Endodermal cell (in vitro differentiated cells): ENCODE results near the gene MUC15. TPM values are rescaled to one million over a fixed set of nuclear protein-coding genes. Genes with fewer than 3 reads are reported as not detected.
A peak's percentile ranks its signal among the peaks of the same experiment; 100 is the strongest.

Experiments used
- DNase-seq: peaks from one replicate; pipeline ENCODE4 v3.0.0-alpha.2; 2017
- H3K27ac ChIP-seq: 2 replicates; pipeline ENCODE4 v1.5.1; 2013; ENCODE audit warnings: mild to moderate bottlenecking, low read depth, low read length, moderate library complexity
- H3K27me3 ChIP-seq: 2 replicates; pipeline ENCODE4 v1.6.1; 2013; ENCODE audit warnings: mild to moderate bottlenecking, low read length, moderate library complexity; ENCODE audit not compliant: insufficient read depth, control insufficient read depth, poor library complexity, severe bottlenecking
- H3K36me3 ChIP-seq: 2 replicates; pipeline ENCODE4 v1.7.0; 2013; ENCODE audit warnings: mild to moderate bottlenecking, low read length, moderate library complexity; ENCODE audit not compliant: control insufficient read depth, insufficient read depth
- H3K4me1 ChIP-seq: one replicate; pipeline ENCODE4 v1.7.0; 2013; ENCODE audit warnings: low read length; ENCODE audit not compliant: control insufficient read depth, insufficient read depth
- H3K4me3 ChIP-seq: 2 replicates; pipeline ENCODE4 v1.5.1; 2013; ENCODE audit warnings: mild to moderate bottlenecking, low read length, moderate library complexity
- H3K9ac ChIP-seq: 2 replicates; pipeline ENCODE4 v1.6.1; 2013; ENCODE audit warnings: mild to moderate bottlenecking, low read length, moderate library complexity; ENCODE audit not compliant: poor library complexity, severe bottlenecking; ENCODE audit errors: extremely low read depth
- H3K9me3 ChIP-seq: 2 replicates; pipeline ENCODE4 v1.6.1; 2013; ENCODE audit warnings: mild to moderate bottlenecking, low read length, moderate library complexity; ENCODE audit not compliant: control insufficient read depth
- H3K27ac Mint-ChIP-seq: 2 replicates; pipeline ENCODE4 v1.8.0; 2020; ENCODE audit warnings: mixed read lengths
- H3K27me3 Mint-ChIP-seq: 2 replicates; pipeline ENCODE4 v1.8.0; 2021; ENCODE audit warnings: mild to moderate bottlenecking, mixed read lengths; ENCODE audit not compliant: insufficient read depth
- H3K36me3 Mint-ChIP-seq: 2 replicates; pipeline ENCODE4 v1.8.0; 2020; ENCODE audit warnings: low read depth, mixed read lengths
- H3K4me1 Mint-ChIP-seq: 2 replicates; pipeline ENCODE4 v1.8.0; 2020; ENCODE audit warnings: mixed read lengths
- H3K4me3 Mint-ChIP-seq: 2 replicates; pipeline ENCODE4 v1.8.0; 2020; ENCODE audit warnings: mild to moderate bottlenecking, moderate library complexity, mixed read lengths
- H3K9me3 Mint-ChIP-seq: 2 replicates; pipeline ENCODE4 v1.8.0; 2020; ENCODE audit warnings: mild to moderate bottlenecking, mixed read lengths
- WGBS, 2 experiments: methylation state at CpG; one replicate each; pipeline versions ENCODE4 v1.1.5 to v1.1.7; 2013; ENCODE audit warnings: missing lambda C conversion rate in 2 of 2, mixed read lengths in 1 of 2; ENCODE audit not compliant: insufficient coverage in 1 of 2, insufficient read length in 1 of 2; 5-methylcytosine and 5-hydroxymethylcytosine counted together
- total RNA-seq, 2 donors: library from RNA; stranded (reverse); fragmentation: NEBNext Ultra II Directional in 1 of 2; extraction: Animal tissue kit (Norgen Biotek cat#: 25700) in 1 of 2; gene quantifications; 2 replicates in 1 of 2; 3 replicates in 1 of 2; pipeline ENCODE4 v1.2.1, GENCODE V29; 2021
- TF ChIP-seq, protein P1 (sequence below): fragments of 200-600 bp; sonication (generic); conservative IDR thresholded peaks from 2 replicates; pipeline ENCODE4 v1.5.0; 2021; ENCODE audit warnings: antibody characterized with exemption, mild to moderate bottlenecking

Gene MUC15
- total RNA-seq, 2 donors from 2014 or later, result not detected

DNA sequence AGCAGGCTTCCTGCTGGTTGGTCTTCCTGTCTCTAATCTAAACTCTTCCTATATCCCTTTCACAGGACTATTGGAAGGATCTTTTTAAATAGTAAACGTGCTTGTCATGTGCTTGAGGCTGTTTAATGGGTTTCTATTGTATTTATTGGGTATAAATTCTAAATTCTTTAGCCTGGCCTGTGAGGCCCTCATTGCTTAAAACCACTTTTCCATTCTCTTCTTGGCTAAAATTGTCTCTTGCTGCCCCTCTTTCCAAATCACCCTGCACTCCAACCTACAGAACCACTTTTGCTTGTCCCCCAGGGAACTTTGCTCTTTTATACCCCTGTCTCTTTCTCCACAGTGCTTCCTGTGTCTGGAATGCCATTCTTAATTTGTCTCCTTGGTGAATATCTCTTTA is 46.4 kb upstream of the MUC15 start:
- Histone ChIP-seq H3K4me1 (no peaks in the 10 kb centered on the region), H3K27me3 (no peaks in the 10 kb centered on the region), H3K9ac (no peak overlapping the region), H3K9me3 (peaks cover 5% of the 10 kb centered on the region), H3K36me3 (no peaks in the 10 kb centered on the region), H3K4me3 (no peak overlapping the region), H3K27ac (peak overlapping the region; percentile 4)
- no CpG with 5 or more reads among the region's 1 CpG for WGBS, 2 experiments
- H3K4me3 Mint-ChIP-seq, result no peak overlapping the region
- no peaks in the 10 kb centered on the region for H3K9me3 Mint-ChIP-seq
- no peak for DNase-seq
- no peak overlapping the region for H3K27ac Mint-ChIP-seq
- H3K4me1 Mint-ChIP-seq, result peaks cover 6% of the 10 kb centered on the region
- TF ChIP-seq, protein P1, sequence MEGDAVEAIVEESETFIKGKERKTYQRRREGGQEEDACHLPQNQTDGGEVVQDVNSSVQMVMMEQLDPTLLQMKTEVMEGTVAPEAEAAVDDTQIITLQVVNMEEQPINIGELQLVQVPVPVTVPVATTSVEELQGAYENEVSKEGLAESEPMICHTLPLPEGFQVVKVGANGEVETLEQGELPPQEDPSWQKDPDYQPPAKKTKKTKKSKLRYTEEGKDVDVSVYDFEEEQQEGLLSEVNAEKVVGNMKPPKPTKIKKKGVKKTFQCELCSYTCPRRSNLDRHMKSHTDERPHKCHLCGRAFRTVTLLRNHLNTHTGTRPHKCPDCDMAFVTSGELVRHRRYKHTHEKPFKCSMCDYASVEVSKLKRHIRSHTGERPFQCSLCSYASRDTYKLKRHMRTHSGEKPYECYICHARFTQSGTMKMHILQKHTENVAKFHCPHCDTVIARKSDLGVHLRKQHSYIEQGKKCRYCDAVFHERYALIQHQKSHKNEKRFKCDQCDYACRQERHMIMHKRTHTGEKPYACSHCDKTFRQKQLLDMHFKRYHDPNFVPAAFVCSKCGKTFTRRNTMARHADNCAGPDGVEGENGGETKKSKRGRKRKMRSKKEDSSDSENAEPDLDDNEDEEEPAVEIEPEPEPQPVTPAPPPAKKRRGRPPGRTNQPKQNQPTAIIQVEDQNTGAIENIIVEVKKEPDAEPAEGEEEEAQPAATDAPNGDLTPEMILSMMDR, result no peak
- H3K27me3 Mint-ChIP-seq, result no peaks in the 10 kb centered on the region
- H3K36me3 Mint-ChIP-seq, result no peaks in the 10 kb centered on the region

GRCh38 chr11:26613759-26614158 is 41.7 kb upstream of the MUC15 start:
- Histone ChIP-seq H3K27me3 (no peaks in the 10 kb centered on the region), H3K4me1 (no peaks in the 10 kb centered on the region), H3K27ac (no peak overlapping the region), H3K9me3 (peaks cover 16% of the 10 kb centered on the region), H3K4me3 (no peak overlapping the region), H3K36me3 (no peaks in the 10 kb centered on the region), H3K9ac (no peak overlapping the region)
- DNase-seq, result no peak
- Mint-ChIP-seq H3K9me3 (peaks cover 3% of the 10 kb centered on the region), H3K4me3 (no peak overlapping the region), H3K27me3 (peaks cover 2% of the 10 kb centered on the region), H3K36me3 (no peaks in the 10 kb centered on the region), H3K4me1 (peaks cover 8% of the 10 kb centered on the region), H3K27ac (no peak overlapping the region)
- TF ChIP-seq, protein P1, result no peak
- WGBS, 2 experiments, result 87 to 88% methylated on average over 2 of the region's 2 CpGs

- 88 to 94% methylated on average over 6 to 9 of the region's 9 CpGs for WGBS, 2 experiments
- Histone ChIP-seq H3K4me1 (no peaks in the 10 kb centered on the region), H3K4me3 (no peak overlapping the region), H3K9ac (no peak overlapping the region), H3K27ac (no peak overlapping the region), H3K36me3 (no peaks in the 10 kb centered on the region), H3K9me3 (peaks cover 13% of the 10 kb centered on the region), H3K27me3 (no peaks in the 10 kb centered on the region)
- no peaks in the 10 kb centered on the region for H3K36me3 Mint-ChIP-seq
- H3K4me1 Mint-ChIP-seq, result peaks cover 2% of the 10 kb centered on the region
- peaks cover 12% of the 10 kb centered on the region for H3K9me3 Mint-ChIP-seq
- H3K27ac Mint-ChIP-seq, result no peak overlapping the region
- peaks cover 2% of the 10 kb centered on the region for H3K27me3 Mint-ChIP-seq
- DNase-seq, result no peak
- no peak overlapping the region for H3K4me3 Mint-ChIP-seq
- TF ChIP-seq, protein P1, result no peak
Observed at GRCh38 chr11:26608507-26609146, 36.6 kb upstream of the MUC15 start.
